Measurements from ENCODE around the gene KRT72. TPM values are rescaled to one million over a fixed set of nuclear protein-coding genes. Genes with fewer than 3 reads are reported as not detected.

The KRT72 gene
- total RNA-seq, 1 donor from 2014 or later, result not detected

DNA sequence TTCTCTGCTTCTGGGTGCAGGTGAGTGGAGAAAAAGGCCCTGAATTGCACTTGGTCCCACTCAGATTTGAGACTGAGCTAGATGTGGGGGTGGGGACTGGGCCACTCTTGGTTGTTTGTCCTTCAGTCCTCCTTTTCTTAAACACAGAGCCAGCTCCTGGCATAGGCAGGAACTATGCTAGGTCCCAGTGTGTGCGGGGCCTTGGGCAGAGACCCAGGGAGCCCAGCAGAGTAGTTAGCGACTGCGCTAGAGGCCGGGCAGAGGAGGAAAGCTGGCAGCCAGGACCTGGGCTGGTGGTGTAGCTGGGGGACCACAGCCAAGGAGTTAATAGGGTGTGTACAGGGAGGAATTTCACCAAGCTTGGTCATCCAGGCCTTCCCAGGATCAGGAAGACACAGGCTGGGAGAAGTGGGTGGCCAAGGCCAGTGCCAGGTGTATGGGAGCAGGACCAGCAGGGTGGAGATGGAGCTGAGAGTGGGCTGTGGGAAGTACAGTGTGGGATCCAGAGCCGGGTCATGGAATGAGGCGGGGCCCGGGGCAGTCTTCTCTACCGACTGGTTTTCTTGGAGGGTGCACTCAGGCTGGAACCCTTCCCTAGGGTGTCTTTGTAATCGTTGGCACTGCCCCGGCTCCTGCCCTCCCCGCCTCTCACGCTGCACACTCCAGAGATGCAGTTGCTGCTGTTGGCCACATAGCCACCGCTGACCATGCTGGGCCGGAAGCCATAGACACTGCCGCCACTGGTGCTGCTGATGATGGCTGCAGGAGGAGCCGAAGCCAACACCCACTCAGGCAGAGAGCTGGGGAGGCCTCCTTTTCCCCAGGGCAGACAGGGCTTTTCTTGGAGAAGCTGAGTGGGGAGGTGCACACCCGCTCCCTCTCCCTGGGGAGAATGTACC lies 57.0 kb downstream of the KRT72 start:
- DNase-seq (ENCODE audit: low read depth in 2 of 2), result no peak

DNA sequence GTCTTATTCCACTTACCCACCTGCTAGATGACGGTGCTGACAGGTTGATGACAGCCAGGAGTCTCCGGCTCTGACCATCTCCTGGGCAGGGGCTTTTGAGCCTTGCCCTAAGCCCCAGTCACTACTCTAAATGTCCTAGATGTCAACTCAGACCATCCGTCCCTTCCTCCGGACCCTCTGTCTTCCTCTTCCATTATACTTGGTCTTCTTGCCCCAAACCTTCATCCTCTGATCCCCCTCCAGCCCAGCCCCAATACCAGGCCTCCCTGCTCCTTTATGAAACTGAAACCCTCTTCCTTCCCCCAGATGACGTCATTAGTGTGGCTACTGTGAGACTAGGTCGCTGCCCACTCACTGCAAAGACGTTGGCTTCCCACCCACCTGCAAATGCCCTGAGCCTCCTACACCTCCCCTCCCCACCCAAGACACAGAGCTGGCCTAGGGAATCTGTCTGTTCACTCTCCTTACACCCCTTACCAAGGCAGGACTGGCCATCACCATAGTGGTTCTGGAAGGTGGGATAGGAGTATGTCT lies 58.4 kb downstream of the KRT72 start:
- DNase-seq (ENCODE audit: low read depth in 2 of 2), result no peak

DNA sequence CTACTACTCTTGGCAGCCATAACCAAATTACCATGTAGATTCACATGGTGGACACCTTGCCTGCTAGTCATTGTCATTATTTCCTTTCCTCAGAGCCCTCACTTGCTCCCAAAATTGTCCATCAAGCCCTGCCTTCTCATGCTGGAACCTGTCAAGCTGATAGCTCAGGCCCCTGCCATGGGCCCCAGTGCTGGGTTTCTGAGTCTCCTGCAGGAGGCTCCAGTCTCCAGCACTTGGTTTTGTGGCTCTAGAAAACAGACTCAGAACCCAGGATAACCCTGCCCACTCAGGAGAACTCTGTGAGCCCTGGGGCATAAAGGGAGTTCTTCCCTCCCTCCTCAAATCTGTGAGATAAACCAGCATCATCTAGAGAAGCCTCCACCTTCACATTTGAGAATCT lies 59.1 kb downstream of the KRT72 start:
- no peak for DNase-seq (ENCODE audit: low read depth in 2 of 2)

DNA sequence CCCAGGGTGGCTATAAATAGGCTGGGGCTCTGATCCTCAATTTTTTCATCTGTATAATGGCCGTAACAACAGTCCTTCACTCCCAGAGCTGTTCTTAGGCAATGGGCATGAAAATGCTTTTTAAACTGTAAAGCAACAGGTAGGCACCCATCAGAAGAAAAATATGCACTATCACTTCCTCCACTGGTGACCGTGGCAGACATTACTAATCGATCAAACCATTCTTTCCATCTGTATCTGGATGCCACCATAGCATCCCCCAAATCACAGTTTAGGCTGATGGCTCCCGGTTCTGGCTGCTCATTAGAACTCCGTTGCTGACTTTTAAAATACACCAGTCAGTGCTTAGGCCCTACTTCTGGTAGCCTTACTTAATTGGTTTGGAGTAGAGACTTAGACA lies 59.6 kb downstream of the KRT72 start:
- no peak for DNase-seq (ENCODE audit: low read depth in 2 of 2)

DNA sequence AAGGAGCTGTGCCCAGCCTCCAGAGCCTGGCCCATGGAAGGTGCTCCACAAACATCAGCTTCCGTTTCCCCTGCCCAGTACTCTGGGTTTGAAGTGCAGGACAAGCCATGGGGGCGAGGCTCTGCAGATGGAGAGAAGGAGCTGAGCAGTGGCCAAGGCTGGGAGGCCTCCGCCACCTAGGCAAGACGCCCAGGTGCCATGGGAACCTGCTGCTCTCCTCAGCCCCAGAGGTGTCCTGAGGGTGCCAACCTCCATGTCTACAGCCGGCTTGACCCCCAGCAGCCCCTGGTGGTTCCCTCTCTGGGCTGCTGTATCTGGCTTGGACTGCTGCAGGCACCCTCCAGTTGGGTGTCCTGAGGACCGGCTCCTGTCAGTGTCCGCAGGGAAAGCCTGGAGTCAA lies 60.7 kb downstream of the KRT72 start:
- DNase-seq (ENCODE audit: low read depth in 2 of 2), result no peak

DNA sequence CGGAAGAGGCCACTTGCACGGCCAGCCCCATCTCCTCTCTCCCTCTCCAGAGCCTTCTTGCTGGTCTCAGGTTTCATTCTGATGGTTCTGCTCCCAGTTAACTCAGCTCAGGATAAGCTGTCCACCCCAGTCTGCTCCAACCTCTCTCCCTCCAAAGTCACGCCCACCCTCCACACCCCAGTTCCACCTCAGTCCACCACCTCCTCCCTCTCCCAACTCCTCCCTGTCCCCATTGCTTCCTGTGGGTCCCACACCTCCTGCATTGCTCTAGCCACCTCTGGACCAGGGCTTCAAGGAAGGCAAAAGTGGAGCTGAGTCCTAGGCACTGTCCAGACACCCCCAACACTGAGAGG lies 61.5 kb downstream of the KRT72 start:
- DNase-seq (ENCODE audit: low read depth in 2 of 2), result no peak

DNA sequence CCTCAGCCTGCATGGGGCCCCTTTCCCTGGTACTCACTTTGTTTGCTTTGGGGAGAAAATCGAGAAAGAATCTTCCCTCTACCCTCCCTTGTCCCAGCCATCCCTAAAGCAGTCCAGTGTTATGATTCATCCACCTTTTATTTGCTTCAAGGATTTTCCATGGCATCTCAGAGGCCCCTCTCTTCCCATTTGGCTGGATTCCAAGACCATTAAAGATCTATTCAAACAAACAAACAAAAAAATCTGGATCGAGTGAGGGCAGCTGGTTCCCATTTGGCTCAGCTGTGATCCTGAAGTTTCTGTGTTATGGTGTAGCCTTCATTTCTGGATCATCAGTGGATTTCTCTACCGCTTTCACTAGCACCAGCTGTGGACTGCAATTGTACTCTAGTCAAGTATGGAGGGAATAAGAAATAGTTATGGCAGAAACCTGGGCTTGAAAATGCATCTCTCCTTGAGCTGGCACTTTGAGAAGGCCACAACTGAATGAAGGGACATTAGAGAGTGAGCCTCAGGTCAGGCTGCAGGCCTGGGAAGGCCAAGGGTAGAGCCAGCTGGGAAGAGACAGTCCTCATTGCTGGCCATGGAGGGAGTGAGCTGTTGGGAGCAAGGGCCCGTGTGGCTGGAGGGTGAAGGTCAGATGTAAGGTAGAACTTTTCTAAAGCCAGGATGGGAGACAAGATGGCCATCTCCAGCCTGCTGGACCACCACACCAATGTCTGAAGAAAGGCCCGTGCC lies 62.0 kb downstream of the KRT72 start:
- DNase-seq (ENCODE audit: low read depth in 2 of 2), result no peak

DNA sequence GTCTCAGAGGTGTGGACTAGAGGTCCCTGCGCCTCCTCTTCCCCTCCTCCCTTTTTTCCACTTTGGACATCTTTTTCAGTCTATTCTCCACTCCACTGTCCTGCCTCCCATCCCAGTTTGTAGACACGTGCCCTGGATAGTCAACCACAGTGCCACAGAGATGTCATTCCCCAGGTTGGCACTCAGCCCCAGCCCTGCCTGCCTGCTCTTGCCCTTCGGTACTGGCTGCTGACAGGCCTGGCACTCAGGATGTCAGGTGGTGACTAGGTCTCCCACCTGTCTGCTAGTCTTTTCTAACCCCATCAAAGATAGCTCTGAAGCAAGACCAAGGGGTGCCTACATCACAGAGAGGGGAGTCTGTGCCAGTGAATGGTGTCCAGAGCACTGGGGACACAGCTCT lies 64.2 kb downstream of the KRT72 start:
- no peak for DNase-seq (ENCODE audit: low read depth in 2 of 2)

Other genes with a start within 250 kb of the KRT72 start
- not detected in 2 replicates for gene KRT85, start 234.0 kb downstream of the KRT72 start, total RNA-seq
- not detected in 2 replicates for gene KRT84, start 215.8 kb downstream of the KRT72 start, total RNA-seq
- gene KRT82, start 195.1 kb downstream of the KRT72 start, total RNA-seq, result not detected in 2 replicates
- gene KRT75, start 167.1 kb downstream of the KRT72 start, total RNA-seq, result not detected in 2 replicates
- not detected in 2 replicates for gene KRT6B, start 149.3 kb downstream of the KRT72 start, total RNA-seq
- gene KRT6C, start 127.7 kb downstream of the KRT72 start, total RNA-seq, result not detected in 2 replicates
- gene KRT6A, start 108.2 kb downstream of the KRT72 start, total RNA-seq, result not detected in 2 replicates
- gene KRT5, start 81.1 kb downstream of the KRT72 start, total RNA-seq, result not detected in 2 replicates
- gene KRT71, start 48.3 kb downstream of the KRT72 start, total RNA-seq, result not detected in 2 replicates
- not detected in 2 replicates for gene KRT74, start 27.6 kb downstream of the KRT72 start, total RNA-seq
- gene KRT73, start 17.1 kb upstream of the KRT72 start, total RNA-seq, result not detected in 2 replicates
- gene KRT2, start 50.7 kb upstream of the KRT72 start, total RNA-seq, result not detected in 2 replicates
- not detected in 2 replicates for gene KRT1, start 78.9 kb upstream of the KRT72 start, total RNA-seq
- not detected in 2 replicates for gene KRT77, start 102.1 kb upstream of the KRT72 start, total RNA-seq
- not detected in 2 replicates for gene KRT76, start 175.9 kb upstream of the KRT72 start, total RNA-seq
- gene KRT3, start 194.7 kb upstream of the KRT72 start, total RNA-seq, result not detected in 2 replicates
- gene KRT4, start 212.7 kb upstream of the KRT72 start, total RNA-seq, result not detected in 2 replicates
- gene KRT79, start 232.8 kb upstream of the KRT72 start, total RNA-seq, result not detected in 2 replicates
- not detected in 2 replicates for gene KRT78, start 247.5 kb upstream of the KRT72 start, total RNA-seq